ENCODE results near the gene PPP1R1C.

- TF ChIP-seq POLR2A (IDR thresholded peaks at IDR 0.05) (no peak), EP300 (IDR thresholded peaks at IDR 0.05; ENCODE audit: low read depth) (no peak)
Measured at GRCh38 chr2:182144776-182145165, 159.1 kb downstream of the PPP1R1C start.

All from transverse colon (tissue), 1 donor.